ENCODE measurements around the gene MUSK. TPM values are rescaled to one million over a fixed set of nuclear protein-coding genes. Genes with fewer than 3 reads are reported as not detected.
"Not testable (repeated sequence)": the region's sequence is repeated elsewhere in the genome, so short reads cannot be mapped to it uniquely, and the experiment has no call there.

The MUSK gene
- total RNA-seq, 2 experiments from 2014 or later = not detected

DNA sequence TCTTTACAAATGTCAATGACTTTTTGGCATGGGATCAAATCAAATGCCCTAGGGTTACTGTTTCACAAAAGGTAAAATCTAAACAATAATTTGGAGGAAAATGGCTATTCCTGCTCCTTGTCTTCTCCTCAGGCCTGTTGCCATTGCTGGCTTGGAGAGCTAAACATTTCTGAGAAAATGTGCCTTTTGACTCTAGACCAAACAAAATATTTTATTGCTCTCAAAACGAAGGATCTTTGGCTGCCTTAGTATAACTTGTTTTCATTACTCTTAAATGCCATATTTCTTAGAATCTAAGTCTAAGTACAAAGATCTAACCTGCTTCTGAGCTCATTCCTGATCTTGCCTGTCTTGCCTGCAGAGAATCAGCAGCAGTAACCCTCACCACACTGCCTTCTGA, 116.6 kb downstream of the MUSK start:
- POLR2A ChIA-PET = no interaction called here
- TF ChIP-seq, protein P1, sequence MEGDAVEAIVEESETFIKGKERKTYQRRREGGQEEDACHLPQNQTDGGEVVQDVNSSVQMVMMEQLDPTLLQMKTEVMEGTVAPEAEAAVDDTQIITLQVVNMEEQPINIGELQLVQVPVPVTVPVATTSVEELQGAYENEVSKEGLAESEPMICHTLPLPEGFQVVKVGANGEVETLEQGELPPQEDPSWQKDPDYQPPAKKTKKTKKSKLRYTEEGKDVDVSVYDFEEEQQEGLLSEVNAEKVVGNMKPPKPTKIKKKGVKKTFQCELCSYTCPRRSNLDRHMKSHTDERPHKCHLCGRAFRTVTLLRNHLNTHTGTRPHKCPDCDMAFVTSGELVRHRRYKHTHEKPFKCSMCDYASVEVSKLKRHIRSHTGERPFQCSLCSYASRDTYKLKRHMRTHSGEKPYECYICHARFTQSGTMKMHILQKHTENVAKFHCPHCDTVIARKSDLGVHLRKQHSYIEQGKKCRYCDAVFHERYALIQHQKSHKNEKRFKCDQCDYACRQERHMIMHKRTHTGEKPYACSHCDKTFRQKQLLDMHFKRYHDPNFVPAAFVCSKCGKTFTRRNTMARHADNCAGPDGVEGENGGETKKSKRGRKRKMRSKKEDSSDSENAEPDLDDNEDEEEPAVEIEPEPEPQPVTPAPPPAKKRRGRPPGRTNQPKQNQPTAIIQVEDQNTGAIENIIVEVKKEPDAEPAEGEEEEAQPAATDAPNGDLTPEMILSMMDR (IDR thresholded peaks at IDR 0.05) = no peak
- Mint-ChIP-seq H3K4me3 (no peak overlapping the region), H3K9me3 (no peaks in the 10 kb centered on the region), H3K36me3 (ENCODE audit: low read depth) (no peaks in the 10 kb centered on the region), H3K4me1 (ENCODE audit: low read depth) (no peaks in the 10 kb centered on the region), H3K27ac (no peak overlapping the region), H3K27me3 (no peaks in the 10 kb centered on the region)
- no peak for ATAC-seq
- CTCF ChIA-PET = interaction anchor here (1.8 kb wide), 1 partner anchor 17 kb away, joined by 3 read pairs; no protein-coding TSS in a partner anchor
- intact Hi-C loops (cut with micrococcal nuclease) = no loop called here
- no peak for DNase-seq

DNA sequence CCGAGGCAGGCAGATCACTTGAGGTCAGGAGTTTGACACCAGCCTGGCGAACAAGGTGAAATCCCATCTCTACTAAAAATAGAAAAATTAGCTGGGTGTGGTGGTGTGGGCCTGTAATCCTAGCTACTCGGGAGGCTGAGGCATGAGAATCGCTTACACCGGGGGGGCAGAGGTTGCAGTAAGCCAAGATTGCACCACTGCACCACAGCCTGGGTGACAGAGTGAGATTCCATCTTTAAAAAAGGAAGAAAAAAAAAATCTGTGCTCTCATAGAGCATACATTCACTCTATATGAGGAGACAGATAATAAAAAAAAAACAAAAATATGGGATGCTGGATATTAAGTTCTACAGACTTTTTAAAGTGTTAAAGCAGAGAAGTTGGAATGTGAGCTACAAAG, 119.8 kb downstream of the MUSK start:
- POLR2A ChIA-PET = interaction anchor here (0.6 kb wide), 1 partner anchor 9 kb away, joined by 4 read pairs; no protein-coding TSS in a partner anchor
- H3K36me3 Mint-ChIP-seq (ENCODE audit: low read depth); DNase-seq; H3K27ac Mint-ChIP-seq; ATAC-seq; CTCF ChIA-PET; H3K27me3 Mint-ChIP-seq; H3K4me3 Mint-ChIP-seq; intact Hi-C loops (cut with micrococcal nuclease); H3K4me1 Mint-ChIP-seq (ENCODE audit: low read depth); H3K9me3 Mint-ChIP-seq: not testable (repeated sequence)

DNA sequence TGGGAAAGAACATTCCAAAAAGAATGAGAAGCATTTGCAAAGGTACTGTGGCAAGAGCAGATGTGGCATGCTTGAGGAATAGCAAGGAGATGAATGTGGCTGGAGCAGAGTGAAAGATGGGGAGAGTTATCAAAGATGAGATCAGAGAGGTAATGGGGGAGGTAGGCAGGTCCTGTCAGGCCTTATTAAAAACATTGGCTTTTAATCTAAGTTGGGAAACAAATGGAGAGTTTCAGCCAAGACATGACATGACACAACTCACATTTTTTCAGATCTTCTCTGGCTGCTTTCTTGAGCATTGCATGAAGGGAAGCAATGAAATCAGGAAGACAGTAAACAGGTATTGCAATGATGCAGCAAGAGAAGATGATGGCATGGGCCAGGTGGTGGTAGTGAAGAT, 120.3 kb downstream of the MUSK start:
- Mint-ChIP-seq H3K4me1 (ENCODE audit: low read depth) (no peaks in the 10 kb centered on the region), H3K4me3 (no peak overlapping the region), H3K36me3 (ENCODE audit: low read depth) (no peaks in the 10 kb centered on the region), H3K27me3 (no peaks in the 10 kb centered on the region), H3K9me3 (no peaks in the 10 kb centered on the region), H3K27ac (no peak overlapping the region)
- POLR2A ChIA-PET = no interaction called here
- CTCF ChIA-PET = no interaction called here
- intact Hi-C loops (cut with micrococcal nuclease) = no loop called here
- ATAC-seq (no peak), DNase-seq (no peak)
- TF ChIP-seq, protein P1 (IDR thresholded peaks at IDR 0.05) = no peak

DNA sequence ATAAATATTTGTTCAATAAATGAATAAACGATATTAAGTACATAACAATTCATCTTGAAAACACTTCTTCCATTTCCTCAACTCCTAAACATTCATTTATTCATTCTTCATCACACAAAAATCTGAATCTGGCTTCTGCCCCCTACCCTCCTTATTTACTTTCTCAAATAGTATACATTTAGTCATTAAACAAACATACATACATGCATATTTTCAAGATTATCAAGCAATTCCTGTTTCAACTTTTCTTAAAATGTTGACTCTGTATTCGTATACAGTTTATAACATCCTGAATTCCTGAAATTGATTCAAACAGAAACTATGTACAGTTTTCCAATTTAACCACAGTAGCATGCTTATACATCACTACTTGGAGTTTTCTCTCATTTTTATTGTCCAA, 129.0 kb downstream of the MUSK start:
- Mint-ChIP-seq H3K27ac (no peak overlapping the region), H3K4me1 (ENCODE audit: low read depth) (no peaks in the 10 kb centered on the region), H3K36me3 (ENCODE audit: low read depth) (no peaks in the 10 kb centered on the region), H3K27me3 (no peaks in the 10 kb centered on the region), H3K9me3 (peaks cover 3% of the 10 kb centered on the region), H3K4me3 (no peak overlapping the region)
- TF ChIP-seq, protein P1 (IDR thresholded peaks at IDR 0.05) = no peak
- ATAC-seq (no peak), DNase-seq (no peak)
- intact Hi-C loops (cut with micrococcal nuclease) = no loop called here
- ChIA-PET CTCF (no interaction called here), POLR2A (no interaction called here)

DNA sequence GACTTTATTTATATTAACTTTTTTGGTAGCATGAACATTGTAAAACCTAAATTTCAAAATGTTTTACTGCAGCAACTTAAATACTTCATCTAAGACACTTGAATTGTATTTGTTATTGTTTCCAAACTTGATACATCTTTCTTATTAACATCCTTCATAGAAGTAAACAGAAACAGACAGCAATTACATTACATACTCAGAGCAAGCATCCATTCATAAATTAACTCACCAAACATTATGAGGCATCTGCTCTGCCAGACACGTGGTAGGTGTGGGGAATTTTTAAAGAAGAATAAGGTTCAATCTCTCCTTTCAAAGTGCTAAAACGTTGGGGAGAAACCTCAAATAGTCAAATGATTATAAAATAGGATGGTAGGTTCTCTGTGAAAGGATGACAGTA, 130.8 kb downstream of the MUSK start:
- H3K4me1 Mint-ChIP-seq (ENCODE audit: low read depth) = no peaks in the 10 kb centered on the region
- POLR2A ChIA-PET = no interaction called here
- TF ChIP-seq, protein P1 (IDR thresholded peaks at IDR 0.05) = no peak

DNA sequence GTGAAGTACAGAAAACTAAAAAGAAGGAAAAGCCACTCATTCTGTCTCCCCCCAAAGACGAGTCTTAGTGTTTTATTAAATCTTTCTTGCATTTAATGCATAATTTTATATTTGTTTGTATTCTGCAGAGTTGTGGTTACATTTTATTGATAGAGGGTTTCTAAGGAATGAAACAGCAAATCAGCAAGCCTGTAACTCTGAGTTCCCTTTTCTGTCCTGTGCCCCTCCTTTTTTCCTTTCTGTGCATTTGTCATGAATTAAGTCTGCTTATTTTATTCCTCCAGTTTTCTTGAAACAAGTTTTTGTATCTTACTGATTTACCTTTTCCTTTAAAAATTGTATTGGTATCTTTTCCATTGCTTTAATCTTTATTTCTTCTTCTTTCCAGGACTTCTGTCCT, 132.8 kb downstream of the MUSK start:
- DNase-seq = no peak
- POLR2A ChIA-PET = no interaction called here
- TF ChIP-seq, protein P1 (IDR thresholded peaks at IDR 0.05) = no peak
- no peaks in the 10 kb centered on the region for H3K27me3 Mint-ChIP-seq
- no peak for ATAC-seq
- CTCF ChIA-PET = interaction anchor here (1.5 kb wide), 1 partner anchor 16 kb away, joined by 3 read pairs; no protein-coding TSS in a partner anchor
- H3K9me3 Mint-ChIP-seq = peaks cover 3% of the 10 kb centered on the region
- H3K36me3 Mint-ChIP-seq (ENCODE audit: low read depth) = no peaks in the 10 kb centered on the region
- H3K4me3 Mint-ChIP-seq = no peak overlapping the region
- intact Hi-C loops (cut with micrococcal nuclease) = no loop called here
- H3K27ac Mint-ChIP-seq = no peak overlapping the region
- no peaks in the 10 kb centered on the region for H3K4me1 Mint-ChIP-seq (ENCODE audit: low read depth)

More for the DNA sequence above, 130.8 kb downstream of the MUSK start:
- Mint-ChIP-seq H3K4me3 (no peak overlapping the region), H3K9me3 (peaks cover 3% of the 10 kb centered on the region), H3K36me3 (ENCODE audit: low read depth) (no peaks in the 10 kb centered on the region), H3K27me3 (no peaks in the 10 kb centered on the region), H3K27ac (no peak overlapping the region)
- ATAC-seq = no peak
- DNase-seq = no peak
- CTCF ChIA-PET = no interaction called here
- intact Hi-C loops (cut with micrococcal nuclease) = no loop called here

All from activated CD8-positive, alpha-beta T cell treated with anti-CD3 and anti-CD28 coated beads for 36 hours (primary cell).